Lower leg skin (tissue), 3 donors: ENCODE measurements around the gene ADARB1.

Source experiments
- CTCF ChIP-seq, 3 donors: fragments of 450-650 bp; IDR thresholded peaks; one replicate each; pipeline ENCODE4 v1.5.1; 2016; ENCODE audit warnings: antibody characterized with exemption in 3 of 3, mild to moderate bottlenecking in 3 of 3, moderate library complexity in 2 of 3
- POLR2A ChIP-seq, 2 donors: fragments of 450-650 bp; IDR thresholded peaks; one replicate each; pipeline ENCODE4 v1.6.1; 2016 to 2017; ENCODE audit warnings: antibody characterized with exemption in 2 of 2, mild to moderate bottlenecking in 1 of 2, moderate library complexity in 1 of 2

GRCh38 chr21:45199201-45199600 lies 124.8 kb downstream of the ADARB1 start:
- TF ChIP-seq CTCF (IDR thresholded peaks at IDR 0.05) (no peak), POLR2A (IDR thresholded peaks at IDR 0.05) (no peak)
